ENCODE data around the gene GSTO2. TPM values are rescaled to one million over a fixed set of nuclear protein-coding genes. Genes with fewer than 3 reads are reported as not detected.

Gene GSTO2
- total and polyA plus RNA-seq, 2 of the 13 experiments (the other 11 are each of a cell fraction or from before 2014, with no cell fraction given) = 2.1 to 7.9 TPM

- TF ChIP-seq ZNF883 (CRISPR knock-in tag; IDR thresholded peaks at IDR 0.05; ENCODE audit: not compliant biosample characterization) (no peak), RFX3 (CRISPR knock-in tag; IDR thresholded peaks at IDR 0.05) (no peak), ZNF619 (CRISPR knock-in tag; IDR thresholded peaks at IDR 0.05) (no peak), TRIM24 (CRISPR knock-in tag; IDR thresholded peaks at IDR 0.05) (no peak), ZNF331 (CRISPR knock-in tag; IDR thresholded peaks at IDR 0.05) (no peak), JUN (CRISPR knock-in tag; IDR thresholded peaks at IDR 0.05) (no peak), RAD21 (CRISPR knock-in tag; IDR thresholded peaks at IDR 0.05) (no peak), ZNF124 (CRISPR knock-in tag; IDR thresholded peaks at IDR 0.05) (no peak), BHLHE40 (IDR thresholded peaks at IDR 0.05; ENCODE audit: low read length) (no peak), FOXK1 (CRISPR knock-in tag; IDR thresholded peaks at IDR 0.05; ENCODE audit: borderline replicate concordance, low read depth) (no peak), ZNF710 (CRISPR knock-in tag; IDR thresholded peaks at IDR 0.05; ENCODE audit: borderline replicate concordance) (no peak), ZNF746 (CRISPR knock-in tag; IDR thresholded peaks at IDR 0.05) (no peak), ZNF556 (CRISPR knock-in tag; IDR thresholded peaks at IDR 0.05; ENCODE audit: borderline replicate concordance) (no peak), HIVEP1 (CRISPR knock-in tag; IDR thresholded peaks at IDR 0.05) (no peak), ZNF513 (CRISPR knock-in tag; conservative IDR thresholded peaks at IDR 0.05) (no peak), ZNF20 (CRISPR knock-in tag; IDR thresholded peaks at IDR 0.05) (no peak), LRRFIP1 (CRISPR knock-in tag; conservative IDR thresholded peaks at IDR 0.05) (no peak)
- H3K9me3 ChIP-seq (ENCODE audit: low read length) = no peaks in the 10 kb centered on the region
- no peak overlapping the region for H3K9ac ChIP-seq (ENCODE audit: insufficient read depth, low read depth, low read length)
- H3K36me3 ChIP-seq (replicated peaks in 1 of 2; ENCODE audit: control insufficient read depth in 1 of 2, insufficient read depth in 2 of 2, low read length in 2 of 2) = peaks cover 8 to 10% of the 10 kb centered on the region in 2 experiments; a peak in 4 of 5 replicates
- CTCF ChIA-PET (ENCODE audit: low intra/inter-chr PET ratio, low total read pairs) = no interaction called here
- BruUV-seq (replicated peaks) = no TSS peak
- DNase-seq (ENCODE audit: low spot score) (no peak), ATAC-seq (no peak), FAIRE-seq (no peak)
- H3K4me1 ChIP-seq (ENCODE audit: insufficient read depth, low read length) = no peaks in the 10 kb centered on the region
- 73% methylated on average over 4 of the region's 5 CpGs for WGBS (ENCODE audit: low lambda C conversion rate)
- no peaks in the 10 kb centered on the region for H3K79me2 ChIP-seq (ENCODE audit: insufficient read depth, low read length)
- no peak overlapping the region for H2AFZ ChIP-seq (ENCODE audit: low read length)
- no peaks in the 10 kb centered on the region; a peak in 1 of 5 replicates for H3K27me3 ChIP-seq (ENCODE audit: control insufficient read depth in 1 of 2, insufficient read depth in 2 of 2, low read length in 2 of 2)
- no peak overlapping the region for H3K27ac ChIP-seq (ENCODE audit: extremely low read length, insufficient read depth, low read length)
- intact Hi-C loops (cut with micrococcal nuclease; ENCODE audit: unreplicated experiment) (no loop called here), in situ Hi-C loops (cut with HindIII; ENCODE audit: extremely low pct_ligation_motif_present, low pct_unique_long_range_greater_than_20kb) (no loop called here)
- H4K20me1 ChIP-seq (ENCODE audit: insufficient read depth, low read length) = no peaks in the 10 kb centered on the region
- POLR2A ChIA-PET = no interaction called here
- H3K4me3 ChIP-seq (replicated peaks in 1 of 3; ENCODE audit: insufficient read depth in 1 of 3, low read depth in 2 of 3, low read length in 3 of 3) = no peak overlapping the region
- no peak overlapping the region for H3K4me2 ChIP-seq (ENCODE audit: low read depth, low read length)
Observed at GRCh38 chr10:104311184-104311720, 42.3 kb downstream of the GSTO2 start.

All from HepG2 (cell line).